Measurements from ENCODE around the gene RIT2. TPM values are rescaled to one million over a fixed set of nuclear protein-coding genes. Genes with fewer than 3 reads are reported as not detected.

RIT2 gene
- total RNA-seq, 1 experiment from 2014 or later: not detected

DNA sequence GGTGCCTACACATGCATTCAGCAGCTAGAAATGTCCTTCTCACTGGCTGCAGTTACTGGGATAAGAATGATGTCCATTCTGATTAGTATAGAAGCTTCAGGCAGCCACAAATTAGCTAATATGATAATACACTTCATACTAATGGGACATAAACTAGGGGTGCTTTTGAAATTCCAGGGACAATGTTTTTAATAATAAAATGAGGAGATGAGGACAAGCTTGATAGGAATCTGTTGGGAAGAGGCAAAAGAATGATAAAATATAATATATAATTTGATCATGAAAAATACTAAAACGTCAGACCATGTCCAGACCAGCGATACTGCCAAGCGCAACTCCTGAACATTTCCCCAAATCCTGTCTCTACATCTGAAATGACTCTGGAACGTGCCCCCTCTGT, 157.1 kb downstream of the RIT2 start:
- intact Hi-C loops (cut with micrococcal nuclease): no loop called here
- no peak overlapping the region for H3K4me3 Mint-ChIP-seq (ENCODE audit: unreplicated experiment)
- DNase-seq (ENCODE audit: unreplicated experiment): no peak
- no peaks in the 10 kb centered on the region for H3K9me3 Mint-ChIP-seq (ENCODE audit: unreplicated experiment)
- no peak overlapping the region for H3K27ac Mint-ChIP-seq (ENCODE audit: low read depth, unreplicated experiment)
- TF ChIP-seq, protein P1, sequence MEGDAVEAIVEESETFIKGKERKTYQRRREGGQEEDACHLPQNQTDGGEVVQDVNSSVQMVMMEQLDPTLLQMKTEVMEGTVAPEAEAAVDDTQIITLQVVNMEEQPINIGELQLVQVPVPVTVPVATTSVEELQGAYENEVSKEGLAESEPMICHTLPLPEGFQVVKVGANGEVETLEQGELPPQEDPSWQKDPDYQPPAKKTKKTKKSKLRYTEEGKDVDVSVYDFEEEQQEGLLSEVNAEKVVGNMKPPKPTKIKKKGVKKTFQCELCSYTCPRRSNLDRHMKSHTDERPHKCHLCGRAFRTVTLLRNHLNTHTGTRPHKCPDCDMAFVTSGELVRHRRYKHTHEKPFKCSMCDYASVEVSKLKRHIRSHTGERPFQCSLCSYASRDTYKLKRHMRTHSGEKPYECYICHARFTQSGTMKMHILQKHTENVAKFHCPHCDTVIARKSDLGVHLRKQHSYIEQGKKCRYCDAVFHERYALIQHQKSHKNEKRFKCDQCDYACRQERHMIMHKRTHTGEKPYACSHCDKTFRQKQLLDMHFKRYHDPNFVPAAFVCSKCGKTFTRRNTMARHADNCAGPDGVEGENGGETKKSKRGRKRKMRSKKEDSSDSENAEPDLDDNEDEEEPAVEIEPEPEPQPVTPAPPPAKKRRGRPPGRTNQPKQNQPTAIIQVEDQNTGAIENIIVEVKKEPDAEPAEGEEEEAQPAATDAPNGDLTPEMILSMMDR (IDR thresholded peaks at IDR 0.05; ENCODE audit: unreplicated experiment): no peak
- BruUV-seq (replicated peaks): no TSS peak
- POLR2A ChIA-PET: interaction anchor here (1.3 kb wide), 1 partner anchor 13 kb away, joined by 3 read pairs; no protein-coding TSS in a partner anchor
- no peaks in the 10 kb centered on the region for H3K36me3 Mint-ChIP-seq (ENCODE audit: insufficient read depth, unreplicated experiment)
- H3K27me3 Mint-ChIP-seq (ENCODE audit: insufficient read depth, unreplicated experiment): peaks cover 43% of the 10 kb centered on the region
- CTCF ChIA-PET: interaction anchor here (0.6 kb wide), 1 partner anchor 44 kb away, joined by 4 read pairs; no protein-coding TSS in a partner anchor
- H3K4me1 Mint-ChIP-seq (ENCODE audit: insufficient read depth, unreplicated experiment): no peaks in the 10 kb centered on the region

DNA sequence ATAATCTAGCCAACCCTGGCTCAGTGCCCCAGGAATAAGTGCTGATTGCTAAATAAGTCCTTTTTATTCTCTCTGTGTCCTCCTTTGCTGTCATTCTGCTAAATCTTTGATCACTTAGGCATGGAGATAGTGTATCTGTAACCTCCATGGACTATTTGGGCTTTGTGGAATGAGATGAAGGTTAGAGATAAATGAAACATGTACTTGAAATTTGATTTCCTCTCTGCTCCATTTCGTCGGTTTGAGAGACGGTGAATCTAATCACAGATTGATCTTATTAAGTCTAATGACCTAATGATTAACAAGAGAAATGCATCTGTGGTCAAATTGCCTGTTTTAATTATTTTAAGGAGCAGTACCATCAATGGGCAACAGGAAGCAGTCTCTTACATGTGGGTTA, 159.2 kb downstream of the RIT2 start:
- ChIA-PET POLR2A (no interaction called here), CTCF (no interaction called here)
- Mint-ChIP-seq H3K27ac (ENCODE audit: low read depth, unreplicated experiment) (no peak overlapping the region), H3K4me3 (ENCODE audit: unreplicated experiment) (no peak overlapping the region), H3K36me3 (ENCODE audit: insufficient read depth, unreplicated experiment) (no peaks in the 10 kb centered on the region), H3K9me3 (ENCODE audit: unreplicated experiment) (no peaks in the 10 kb centered on the region), H3K4me1 (ENCODE audit: insufficient read depth, unreplicated experiment) (no peaks in the 10 kb centered on the region), H3K27me3 (ENCODE audit: insufficient read depth, unreplicated experiment) (peaks cover 58% of the 10 kb centered on the region)
- intact Hi-C loops (cut with micrococcal nuclease): no loop called here
- DNase-seq (ENCODE audit: unreplicated experiment): no peak
- TF ChIP-seq, protein P1 (IDR thresholded peaks at IDR 0.05; ENCODE audit: unreplicated experiment): no peak
- BruUV-seq (replicated peaks): no TSS peak

DNA sequence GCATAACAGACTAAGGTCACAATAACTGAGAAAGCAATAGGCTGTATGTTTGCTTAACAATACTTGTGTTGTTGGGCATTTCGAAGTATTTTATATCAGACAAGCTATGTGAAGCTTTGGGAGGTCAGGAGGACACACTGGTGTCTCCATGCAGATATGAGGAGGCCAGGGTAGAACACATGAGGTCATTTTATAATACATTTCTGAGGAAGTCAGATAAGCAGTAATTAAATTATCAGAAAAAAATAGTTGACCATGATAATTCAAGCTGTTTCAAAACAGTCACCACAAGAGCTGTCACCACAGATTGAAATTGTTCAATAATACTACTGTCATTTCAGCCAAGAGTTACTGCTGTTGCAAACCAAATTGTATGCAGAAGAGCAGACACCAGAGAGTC, 160.6 kb downstream of the RIT2 start:
- TF ChIP-seq, protein P1 (IDR thresholded peaks at IDR 0.05; ENCODE audit: unreplicated experiment): no peak
- Mint-ChIP-seq H3K9me3 (ENCODE audit: unreplicated experiment) (no peaks in the 10 kb centered on the region), H3K4me1 (ENCODE audit: insufficient read depth, unreplicated experiment) (no peaks in the 10 kb centered on the region), H3K4me3 (ENCODE audit: unreplicated experiment) (no peak overlapping the region), H3K27ac (ENCODE audit: low read depth, unreplicated experiment) (no peak overlapping the region), H3K36me3 (ENCODE audit: insufficient read depth, unreplicated experiment) (no peaks in the 10 kb centered on the region), H3K27me3 (ENCODE audit: insufficient read depth, unreplicated experiment) (peaks cover 52% of the 10 kb centered on the region)
- intact Hi-C loops (cut with micrococcal nuclease): no loop called here
- ChIA-PET POLR2A (no interaction called here), CTCF (no interaction called here)
- BruUV-seq (replicated peaks): no TSS peak
- no peak for DNase-seq (ENCODE audit: unreplicated experiment)

DNA sequence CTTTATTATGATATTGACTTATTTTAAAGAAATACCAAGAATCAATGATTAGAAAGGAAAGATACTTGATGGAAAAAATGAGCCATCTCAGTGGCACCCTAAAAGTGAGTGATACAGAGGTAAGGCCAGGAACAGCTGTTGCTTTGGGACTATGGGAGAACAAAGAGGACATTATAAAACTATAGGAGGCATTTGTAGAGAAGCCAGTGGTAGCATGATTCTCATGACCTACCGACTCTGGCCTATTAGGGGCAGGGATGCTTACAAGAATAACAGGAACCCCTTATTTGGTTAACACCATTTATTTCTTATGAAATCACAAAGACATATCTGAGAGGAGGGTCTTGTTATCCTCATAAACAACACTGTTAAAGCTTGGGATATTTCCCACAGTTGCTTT, 162.2 kb downstream of the RIT2 start:
- BruUV-seq (replicated peaks): no TSS peak
- Mint-ChIP-seq H3K4me1 (ENCODE audit: insufficient read depth, unreplicated experiment) (no peaks in the 10 kb centered on the region), H3K27me3 (ENCODE audit: insufficient read depth, unreplicated experiment) (peaks cover 50% of the 10 kb centered on the region), H3K27ac (ENCODE audit: low read depth, unreplicated experiment) (no peak overlapping the region), H3K9me3 (ENCODE audit: unreplicated experiment) (no peaks in the 10 kb centered on the region), H3K4me3 (ENCODE audit: unreplicated experiment) (no peak overlapping the region), H3K36me3 (ENCODE audit: insufficient read depth, unreplicated experiment) (no peaks in the 10 kb centered on the region)
- intact Hi-C loops (cut with micrococcal nuclease): no loop called here
- TF ChIP-seq, protein P1 (IDR thresholded peaks at IDR 0.05; ENCODE audit: unreplicated experiment): no peak
- CTCF ChIA-PET: no interaction called here
- POLR2A ChIA-PET: no interaction called here
- DNase-seq (ENCODE audit: unreplicated experiment): no peak
